ENCODE results near the gene VPS18. TPM values are rescaled to one million over a fixed set of nuclear protein-coding genes. Genes with fewer than 3 reads are reported as not detected.
A peak's percentile ranks its signal among the peaks of the same experiment; 100 is the strongest.
"Not testable (repeated sequence)": the region's sequence is repeated elsewhere in the genome, so short reads cannot be mapped to it uniquely, and the experiment has no call there.

Gene VPS18
- total RNA-seq, result 12.5 TPM

GRCh38 chr15:40893733-40894680 is at the start of gene VPS18:
Gene VPS18 (plus strand): TSS chr15:40894450. CDS start chr15:40894769, 319 bp downstream.
- DNase-seq, result peak; percentile 98

DNA sequence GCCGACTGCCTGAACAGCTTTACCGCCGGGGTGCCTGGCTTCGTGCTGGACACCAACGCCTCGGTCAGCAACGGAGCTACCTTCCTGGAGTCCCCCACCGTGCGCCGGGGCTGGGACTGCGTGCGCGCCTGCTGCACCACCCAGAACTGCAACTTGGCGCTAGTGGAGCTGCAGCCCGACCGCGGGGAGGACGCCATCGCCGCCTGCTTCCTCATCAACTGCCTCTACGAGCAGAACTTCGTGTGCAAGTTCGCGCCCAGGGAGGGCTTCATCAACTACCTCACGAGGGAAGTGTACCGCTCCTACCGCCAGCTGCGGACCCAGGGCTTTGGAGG is 49.6 kb upstream of the VPS18 start:
- no peak for DNase-seq

GRCh38 chr15:40845036-40845435 is 49.2 kb upstream of the VPS18 start:
- DNase-seq, result no peak

GRCh38 chr15:40845511-40846284 is 48.6 kb upstream of the VPS18 start:
- DNase-seq, result no peak

- DNase-seq, result no peak
These were observed 47.4 kb upstream of the VPS18 start for GRCh38 chr15:40846841-40847222.

- no peak for DNase-seq
These were observed 46.9 kb upstream of the VPS18 start for GRCh38 chr15:40847223-40847961.

DNA sequence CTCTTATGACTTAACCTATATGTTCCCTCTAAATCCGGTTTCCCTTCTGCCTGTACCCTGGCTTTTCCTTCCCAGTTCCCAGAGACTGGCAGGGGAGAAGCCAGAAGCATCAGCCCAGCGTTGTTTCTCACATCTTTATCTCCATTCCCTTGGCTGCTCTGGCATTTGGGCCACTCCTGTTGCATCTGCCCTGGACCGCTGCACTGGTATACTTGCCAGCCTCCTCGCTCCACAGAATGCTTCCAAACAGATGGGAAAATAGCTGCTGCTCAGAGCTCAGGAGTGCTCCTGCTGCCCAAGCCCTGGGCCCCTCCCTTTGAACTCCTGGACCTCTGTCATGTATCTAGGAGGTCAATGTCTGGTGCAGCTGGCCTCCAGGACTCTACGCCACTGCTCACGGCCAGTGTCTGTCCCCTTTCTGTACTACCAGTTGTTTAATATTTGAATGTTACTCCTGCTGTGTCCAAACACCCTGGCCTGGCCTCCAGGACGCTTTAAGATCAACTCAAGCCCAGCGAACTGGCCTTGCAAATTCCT is 43.6 kb upstream of the VPS18 start:
- no peak for DNase-seq

DNA sequence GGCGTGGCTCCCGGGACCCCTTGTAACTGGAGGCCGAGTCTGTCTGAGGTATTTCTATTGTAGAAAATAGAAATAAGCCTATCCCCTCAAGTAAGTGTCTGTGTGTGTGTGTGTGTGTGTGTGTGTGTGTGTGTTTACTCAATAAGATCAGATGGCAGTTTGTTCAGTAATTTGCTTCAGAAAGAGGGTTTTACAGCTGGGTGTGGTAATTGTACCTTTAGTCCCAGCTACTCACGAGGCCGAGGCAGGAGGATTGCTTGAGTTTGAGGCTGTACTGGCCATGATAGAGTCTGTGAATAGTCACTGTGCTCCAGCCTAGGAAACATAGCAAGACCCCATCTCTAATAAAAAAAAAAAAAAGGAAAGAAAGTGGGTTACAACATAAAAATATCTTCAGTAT is 41.7 kb upstream of the VPS18 start:
- DNase-seq, result no peak

GRCh38 chr15:40853241-40853890 is 40.9 kb upstream of the VPS18 start:
- DNase-seq, result no peak

DNA sequence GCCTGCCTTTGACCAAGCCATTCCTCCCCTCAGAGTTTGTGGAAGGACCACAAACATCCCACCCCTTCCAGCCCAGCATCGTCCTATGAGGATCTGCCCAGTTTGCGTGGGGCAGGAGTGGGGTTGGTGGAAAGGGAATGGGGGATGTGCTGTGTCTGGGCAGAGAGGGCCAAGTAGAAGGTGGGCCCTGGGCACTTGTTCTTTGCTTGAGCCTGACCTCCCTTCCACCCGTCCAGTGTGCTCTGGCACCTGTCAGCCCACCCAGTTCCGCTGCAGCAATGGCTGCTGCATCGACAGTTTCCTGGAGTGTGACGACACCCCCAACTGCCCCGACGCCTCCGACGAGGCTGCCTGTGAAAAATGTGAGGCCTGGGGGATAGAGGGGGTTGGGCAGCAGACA is 40.1 kb upstream of the VPS18 start:
- DNase-seq, result no peak

GRCh38 chr15:40855706-40856234 is 38.5 kb upstream of the VPS18 start:
- no peak for DNase-seq

DNA sequence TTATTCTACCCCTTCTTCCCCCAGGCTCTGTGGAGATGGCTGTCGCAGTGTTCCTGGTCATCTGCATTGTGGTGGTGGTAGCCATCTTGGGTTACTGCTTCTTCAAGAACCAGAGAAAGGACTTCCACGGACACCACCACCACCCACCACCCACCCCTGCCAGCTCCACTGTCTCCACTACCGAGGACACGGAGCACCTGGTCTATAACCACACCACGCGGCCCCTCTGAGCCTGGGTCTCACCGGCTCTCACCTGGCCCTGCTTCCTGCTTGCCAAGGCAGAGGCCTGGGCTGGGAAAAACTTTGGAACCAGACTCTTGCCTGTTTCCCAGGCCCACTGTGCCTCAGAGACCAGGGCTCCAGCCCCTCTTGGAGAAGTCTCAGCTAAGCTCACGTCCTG is 37.5 kb upstream of the VPS18 start:
- no peak for DNase-seq

DNA sequence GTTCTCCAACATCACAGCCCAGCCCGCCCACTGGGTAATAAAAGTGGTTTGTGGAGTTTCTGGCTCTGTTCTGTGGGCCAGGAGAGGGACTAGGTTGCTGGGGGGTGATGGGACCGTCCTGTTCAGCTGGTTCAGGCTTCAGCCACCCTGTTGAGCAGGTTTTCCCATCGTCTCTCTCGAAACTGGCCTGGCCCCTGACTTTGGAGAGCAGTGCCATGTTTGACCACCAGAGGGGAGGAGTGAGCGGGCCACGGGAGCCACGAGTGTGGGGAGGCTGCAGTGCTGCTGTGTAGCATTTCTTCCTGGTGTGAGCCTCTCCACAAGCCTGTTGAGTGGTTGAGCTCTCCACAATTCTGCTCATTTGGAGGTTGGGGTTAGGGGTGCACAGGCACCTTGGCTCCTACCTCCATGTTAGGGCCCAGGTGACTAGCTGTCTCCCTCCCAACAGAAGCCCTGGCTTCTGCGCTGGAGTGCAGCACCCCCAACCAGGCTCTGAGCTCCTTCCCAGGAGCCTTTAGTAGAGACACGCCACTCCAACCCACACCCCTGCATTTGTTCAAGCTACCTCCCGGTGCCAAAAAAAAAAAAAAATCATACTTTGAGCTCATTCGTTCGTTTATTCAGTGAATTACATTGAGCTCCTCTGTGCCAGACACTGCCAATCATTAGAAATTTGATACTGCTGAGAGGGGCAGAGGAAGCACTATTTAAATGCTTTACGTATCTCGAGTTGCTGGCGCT is 36.5 kb upstream of the VPS18 start:
- DNase-seq, result peak; percentile 59

GRCh38 chr15:40858706-40859105 is 35.5 kb upstream of the VPS18 start:
- DNase-seq, result no peak

DNA sequence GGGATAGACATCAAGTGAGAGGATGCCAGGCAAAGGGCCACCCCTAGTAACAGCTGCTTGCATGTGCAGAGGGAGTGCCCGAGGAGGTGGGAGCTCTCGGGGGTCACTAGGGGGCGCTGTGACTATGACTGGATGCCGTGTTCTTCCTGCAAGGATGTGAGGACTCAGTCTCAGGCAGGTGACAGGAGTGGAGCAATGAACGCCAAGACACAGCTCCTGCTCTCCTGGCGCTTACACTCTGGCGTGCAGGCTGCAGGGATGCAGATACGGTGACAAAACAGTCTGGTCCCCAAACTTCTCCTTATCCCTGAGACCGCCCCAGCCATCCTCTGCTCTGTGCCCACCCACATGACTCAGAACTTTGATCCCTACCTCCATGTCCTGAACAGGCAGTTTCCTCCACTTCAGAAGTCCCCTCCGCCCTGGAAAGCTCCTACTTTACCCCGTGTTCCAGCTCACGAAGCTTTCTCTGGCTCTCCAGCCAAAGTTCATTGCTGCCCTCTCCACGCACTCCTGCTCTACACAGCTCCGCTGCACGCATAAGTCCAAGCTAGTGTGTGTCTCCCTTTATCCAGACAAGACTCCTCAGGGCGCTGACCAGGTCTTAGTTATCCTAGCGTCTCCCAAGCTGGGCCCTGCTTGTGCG is 34.9 kb upstream of the VPS18 start:
- DNase-seq, result no peak

DNA sequence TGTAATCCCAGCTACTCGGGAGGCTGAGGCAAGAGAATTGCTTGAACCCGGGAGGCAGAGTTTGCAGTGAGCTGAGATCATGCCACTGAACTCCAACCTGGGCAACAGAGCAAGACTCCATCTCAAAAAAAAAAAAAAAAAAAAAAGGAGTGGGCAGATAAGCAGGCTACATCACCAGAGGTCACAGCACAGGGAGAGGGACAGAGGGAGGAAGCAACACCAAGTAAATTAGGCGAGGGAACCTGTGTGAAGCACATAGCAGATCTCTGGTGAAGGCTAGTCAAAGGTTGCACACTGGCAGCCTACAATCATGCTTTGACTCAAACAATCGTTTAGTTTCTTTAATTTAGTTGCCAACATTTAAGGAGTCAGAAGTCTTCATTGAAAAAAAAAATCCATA is 33.1 kb upstream of the VPS18 start:
- DNase-seq, result not testable (repeated sequence)

DNA sequence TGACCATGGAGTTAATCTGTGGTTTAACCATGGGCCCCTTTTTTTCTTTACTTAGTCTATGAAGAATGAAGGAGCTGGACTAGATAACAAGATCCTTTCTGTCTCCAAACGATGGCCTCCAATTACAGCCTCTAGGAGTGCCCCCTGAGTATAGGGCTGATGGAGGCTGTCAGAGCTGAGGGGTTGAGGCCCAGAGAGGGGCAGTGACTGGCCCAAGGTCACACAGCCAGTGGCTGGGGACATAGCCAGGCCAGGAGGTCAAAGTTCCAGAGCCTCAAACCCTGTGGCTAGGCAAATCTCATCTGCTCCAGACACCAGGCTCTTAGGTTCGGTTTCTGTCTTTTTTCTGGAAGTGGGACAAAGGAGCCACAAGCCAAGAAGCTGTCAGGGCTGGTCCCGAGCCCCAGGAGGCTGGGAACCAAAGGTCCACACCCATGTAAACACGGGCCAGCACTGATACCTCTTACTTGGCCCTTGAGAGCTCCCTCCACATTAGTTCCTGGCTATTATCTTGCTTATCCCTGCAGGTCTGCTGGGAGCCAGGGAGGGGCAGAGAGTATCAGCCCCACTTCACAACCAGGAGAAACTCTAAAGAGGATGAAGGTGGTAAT is 30.5 kb upstream of the VPS18 start:
- no peak for DNase-seq

DNA sequence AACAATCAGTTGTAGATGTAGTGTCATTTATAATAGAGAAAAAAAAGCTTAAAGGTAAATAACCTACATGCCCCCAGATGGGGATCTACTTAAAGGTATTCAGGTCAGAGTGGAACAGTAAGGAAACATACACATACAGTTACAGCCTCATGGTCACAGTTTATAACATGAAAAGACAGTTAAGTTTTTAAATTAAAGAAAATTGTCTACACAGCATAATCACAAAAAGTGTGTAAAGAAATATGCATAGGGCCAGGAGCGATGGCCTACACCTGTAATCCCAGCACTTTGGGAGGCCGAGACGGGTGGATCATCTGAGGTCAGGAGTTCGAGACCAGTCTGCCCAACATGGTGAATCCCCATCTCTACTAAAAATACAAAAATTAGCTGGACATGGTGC is 27.1 kb upstream of the VPS18 start:
- DNase-seq, result no peak

- no peak for DNase-seq
These were observed 24.6 kb upstream of the VPS18 start for GRCh38 chr15:40869686-40870085.

DNA sequence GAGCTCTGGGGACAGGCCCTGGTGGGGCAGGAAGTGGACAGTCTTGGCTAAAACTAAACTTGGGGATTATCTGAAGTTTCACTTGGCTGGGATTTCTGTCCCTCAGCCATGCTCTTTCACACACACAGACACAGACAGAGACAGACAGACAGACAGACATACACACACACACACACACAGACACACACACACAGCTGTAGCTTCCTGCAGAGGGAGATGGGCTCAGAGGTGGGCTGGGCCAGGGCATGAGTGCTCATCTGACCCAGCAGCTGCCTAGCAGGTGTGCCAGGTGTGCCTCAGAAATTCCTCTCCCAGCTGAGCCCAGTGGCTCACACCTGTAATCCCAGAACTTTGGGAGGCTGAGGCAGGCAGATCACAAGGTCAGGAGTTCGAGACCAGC is 23.5 kb upstream of the VPS18 start:
- no peak for DNase-seq
